Stomach smooth muscle (tissue), 2 donors: Measurements from ENCODE around the gene COMMD1.

ENCODE experiments used
- H3K27ac ChIP-seq: one replicate; pipeline ENCODE4 v1.7.0; 2013; ENCODE audit warnings: mild to moderate bottlenecking, low read length, inconsistent platforms
- H3K27me3 ChIP-seq, 2 donors: one replicate each; pipeline ENCODE4 v1.7.0; 2013; ENCODE audit warnings: low read length in 2 of 2; ENCODE audit not compliant: insufficient read depth in 2 of 2, control insufficient read depth in 1 of 2
- H3K36me3 ChIP-seq, 2 donors: one replicate each; pipeline ENCODE4 v1.7.0; 2013; ENCODE audit warnings: low read length in 2 of 2; ENCODE audit not compliant: control insufficient read depth in 2 of 2, insufficient read depth in 2 of 2
- H3K4me1 ChIP-seq: one replicate; pipeline ENCODE4 v1.7.0; 2013; ENCODE audit warnings: low read length; ENCODE audit not compliant: control insufficient read depth, insufficient read depth
- H3K4me3 ChIP-seq, 2 donors: one replicate each; pipeline ENCODE4 v1.7.0; 2013; ENCODE audit warnings: low read length in 2 of 2
- H3K9ac ChIP-seq, 2 donors: one replicate each; pipeline ENCODE4 v1.7.0; 2013; ENCODE audit warnings: low read length in 2 of 2, mild to moderate bottlenecking in 1 of 2
- H3K9me3 ChIP-seq, 2 donors: one replicate each; pipeline ENCODE4 v1.7.0; 2013; ENCODE audit warnings: low read length in 2 of 2; ENCODE audit not compliant: control insufficient read depth in 2 of 2
- donor health status: healthy.
- donor health status: Pancreatic carcinoma.

Gene COMMD1

DNA sequence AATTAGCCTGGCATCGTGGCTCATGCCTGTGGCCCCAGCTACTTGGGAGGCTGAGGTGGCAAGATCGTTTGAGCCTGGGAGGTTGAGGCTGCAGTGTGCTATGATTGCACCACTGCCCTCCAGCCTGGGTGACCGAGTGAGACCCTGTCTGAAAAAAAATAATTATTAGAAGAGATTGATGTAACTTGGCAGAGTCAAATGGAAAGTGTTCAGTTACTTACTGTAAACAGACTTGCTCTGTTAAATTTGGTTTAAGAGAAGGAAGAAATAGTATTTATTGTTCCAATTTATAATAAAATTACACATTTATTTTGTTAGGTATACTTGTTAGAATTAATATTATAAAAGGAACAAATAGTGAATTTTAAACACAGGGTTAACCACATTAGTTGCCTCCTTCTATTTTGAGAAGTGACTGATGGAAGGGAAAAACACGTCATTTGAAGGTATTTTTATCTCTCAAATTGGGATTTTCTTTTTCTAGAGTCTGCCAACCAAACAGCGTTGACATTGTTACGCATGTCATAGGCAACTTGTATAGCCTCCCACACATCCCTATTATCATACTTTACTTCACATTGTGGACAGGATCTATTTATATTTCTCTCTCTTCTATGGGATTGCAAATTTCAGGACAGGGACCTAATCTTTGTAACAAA lies 171.6 kb downstream of the COMMD1 start:
- Histone ChIP-seq H3K27me3 (no peaks in the 10 kb centered on the region), H3K4me1 (peaks cover 2% of the 10 kb centered on the region), H3K9ac (no peak overlapping the region), H3K4me3 (no peak overlapping the region), H3K9me3 (no peaks in the 10 kb centered on the region), H3K27ac (no peak overlapping the region), H3K36me3 (no peaks in the 10 kb centered on the region)

- Histone ChIP-seq H3K9me3 (no peaks in the 10 kb centered on the region), H3K36me3 (no peaks in the 10 kb centered on the region), H3K4me1 (no peaks in the 10 kb centered on the region), H3K27me3 (no peaks in the 10 kb centered on the region), H3K4me3 (no peak overlapping the region), H3K9ac (no peak overlapping the region), H3K27ac (no peak overlapping the region)
Observed at GRCh38 chr2:62084801-62085200, 179.3 kb downstream of the COMMD1 start.

DNA sequence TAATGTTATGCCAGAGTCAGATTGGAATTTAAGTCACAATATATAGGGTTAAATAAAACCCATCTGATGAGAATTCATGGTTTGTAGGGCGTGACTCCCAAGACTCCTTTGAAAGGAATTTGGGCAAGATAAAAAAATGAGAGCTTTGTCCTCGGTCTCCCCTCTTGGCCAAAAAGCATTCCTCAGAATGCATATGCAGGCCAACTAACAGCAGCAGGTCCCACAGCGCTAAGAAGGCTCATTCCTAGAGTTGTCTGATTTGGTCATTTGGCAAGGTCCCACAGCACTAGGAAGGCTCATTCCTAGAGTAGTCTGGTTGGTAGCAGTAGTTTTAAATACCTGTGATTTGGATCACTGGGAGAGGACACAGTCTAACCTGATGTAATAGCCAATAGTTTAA lies 184.2 kb downstream of the COMMD1 start:
- Histone ChIP-seq H3K9ac (no peak overlapping the region), H3K9me3 (no peaks in the 10 kb centered on the region), H3K4me3 (no peak overlapping the region), H3K27me3 (no peaks in the 10 kb centered on the region), H3K27ac (no peak overlapping the region), H3K4me1 (no peaks in the 10 kb centered on the region), H3K36me3 (no peaks in the 10 kb centered on the region)

- H3K27ac ChIP-seq = no peak overlapping the region
- no peak overlapping the region for H3K4me3 ChIP-seq
- H3K9me3 ChIP-seq = no peaks in the 10 kb centered on the region
- H3K27me3 ChIP-seq = no peaks in the 10 kb centered on the region
- no peaks in the 10 kb centered on the region for H3K4me1 ChIP-seq
- no peak overlapping the region for H3K9ac ChIP-seq
- no peaks in the 10 kb centered on the region for H3K36me3 ChIP-seq
Observed at GRCh38 chr2:62091471-62091870, 186.0 kb downstream of the COMMD1 start.

- no peaks in the 10 kb centered on the region for H3K27me3 ChIP-seq
- peaks cover 0 to 2% of the 10 kb centered on the region in 2 donors for H3K36me3 ChIP-seq
- no peak overlapping the region for H3K4me3 ChIP-seq
- H3K9me3 ChIP-seq = no peaks in the 10 kb centered on the region
- no peaks in the 10 kb centered on the region for H3K4me1 ChIP-seq
- no peak overlapping the region for H3K27ac ChIP-seq
- no peak overlapping the region for H3K9ac ChIP-seq
Observed at GRCh38 chr2:62099050-62099449, 193.6 kb downstream of the COMMD1 start.

DNA sequence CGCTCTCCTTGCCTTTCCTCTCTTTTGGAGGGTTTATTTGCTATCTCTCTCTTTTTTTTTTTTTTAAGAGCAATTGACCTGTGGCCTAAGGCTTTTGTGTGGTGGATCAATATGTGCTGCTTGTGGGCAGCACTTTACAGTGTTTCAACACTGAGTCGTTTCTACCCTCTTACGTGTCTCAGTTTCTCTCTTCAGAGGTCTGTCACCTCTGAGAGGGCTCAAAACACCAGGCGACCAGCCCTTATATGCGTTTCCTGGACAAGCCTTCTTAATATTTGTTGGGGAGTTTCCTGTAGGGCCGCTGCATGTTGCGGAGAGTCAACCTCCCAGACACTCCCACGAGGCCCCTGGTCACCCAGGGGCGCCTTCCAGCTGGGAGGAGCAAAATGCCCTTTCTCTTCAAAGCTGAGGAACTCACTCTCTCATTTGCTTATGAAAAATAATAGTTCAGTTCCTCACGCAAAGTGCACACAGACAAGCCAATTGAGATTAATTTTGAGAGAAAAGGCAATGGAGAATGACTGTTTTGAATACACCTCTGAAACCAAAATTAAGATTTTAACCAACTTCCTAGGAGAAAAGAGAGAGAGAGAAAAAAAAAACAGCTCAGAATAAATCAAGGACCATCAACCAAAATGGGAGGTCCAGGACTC lies 194.2 kb downstream of the COMMD1 start:
- H3K27me3 ChIP-seq = no peaks in the 10 kb centered on the region
- H3K9me3 ChIP-seq = no peaks in the 10 kb centered on the region
- H3K9ac ChIP-seq = no peak overlapping the region
- H3K4me1 ChIP-seq = no peaks in the 10 kb centered on the region
- no peak overlapping the region for H3K27ac ChIP-seq
- H3K36me3 ChIP-seq = peaks cover 0 to 2% of the 10 kb centered on the region in 2 donors
- no peak overlapping the region for H3K4me3 ChIP-seq

DNA sequence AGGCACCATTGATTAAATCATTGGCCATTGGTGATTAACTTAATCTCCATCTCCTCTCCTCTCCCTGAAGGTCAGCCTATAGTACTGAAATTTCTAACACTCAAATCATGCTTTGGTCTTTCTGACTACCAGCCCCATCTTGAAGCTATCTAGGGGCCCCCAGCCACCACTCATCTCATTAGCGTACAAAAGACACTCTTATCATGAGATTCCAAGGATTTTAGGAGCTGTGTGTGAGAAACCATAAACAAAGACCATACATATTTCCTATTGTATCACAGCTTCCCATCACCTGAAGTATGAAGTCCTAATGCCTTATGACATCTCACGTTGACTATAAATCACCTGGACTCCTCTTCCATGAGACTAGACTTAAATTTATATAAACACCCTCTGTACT lies 196.4 kb downstream of the COMMD1 start:
- Histone ChIP-seq H3K27me3 (no peaks in the 10 kb centered on the region), H3K27ac (no peak overlapping the region), H3K4me1 (no peaks in the 10 kb centered on the region), H3K36me3 (peaks cover 0 to 2% of the 10 kb centered on the region in 2 donors), H3K9me3 (no peaks in the 10 kb centered on the region), H3K4me3 (no peak overlapping the region), H3K9ac (no peak overlapping the region)

- Histone ChIP-seq H3K36me3 (peaks cover 0 to 2% of the 10 kb centered on the region in 2 donors), H3K4me1 (no peaks in the 10 kb centered on the region)
Observed at GRCh38 chr2:62102402-62102920, 197.0 kb downstream of the COMMD1 start.

DNA sequence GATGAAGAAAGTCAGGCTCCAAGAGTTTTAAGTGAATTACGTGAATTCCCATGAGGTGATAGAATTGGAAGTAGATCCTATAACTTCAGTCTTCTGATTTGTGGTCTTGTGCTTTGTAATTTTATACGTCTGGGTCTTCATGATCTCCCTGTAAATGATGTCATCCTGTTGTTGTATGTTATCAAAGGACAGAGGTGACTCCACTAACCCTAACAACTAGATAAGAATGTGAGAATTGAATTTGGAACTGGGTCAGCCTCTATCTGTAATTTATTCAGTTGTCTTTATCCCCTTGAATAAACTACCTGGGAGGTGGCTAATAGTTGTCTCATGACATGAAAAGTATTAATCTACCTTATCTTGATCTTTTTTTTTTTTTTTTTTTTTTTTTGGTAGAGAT lies 204.1 kb downstream of the COMMD1 start:
- H3K9me3 ChIP-seq = no peaks in the 10 kb centered on the region
- H3K4me1 ChIP-seq = peaks cover 4% of the 10 kb centered on the region
- H3K36me3 ChIP-seq = no peaks in the 10 kb centered on the region
- no peaks in the 10 kb centered on the region for H3K27me3 ChIP-seq
- no peak overlapping the region for H3K4me3 ChIP-seq
- H3K9ac ChIP-seq = no peak overlapping the region
- H3K27ac ChIP-seq = no peak overlapping the region

More at GRCh38 chr2:62102402-62102920, 197.0 kb downstream of the COMMD1 start:
- Histone ChIP-seq H3K27me3 (no peaks in the 10 kb centered on the region), H3K9ac (no peak overlapping the region), H3K4me3 (no peak overlapping the region), H3K9me3 (no peaks in the 10 kb centered on the region), H3K27ac (no peak overlapping the region)

DNA sequence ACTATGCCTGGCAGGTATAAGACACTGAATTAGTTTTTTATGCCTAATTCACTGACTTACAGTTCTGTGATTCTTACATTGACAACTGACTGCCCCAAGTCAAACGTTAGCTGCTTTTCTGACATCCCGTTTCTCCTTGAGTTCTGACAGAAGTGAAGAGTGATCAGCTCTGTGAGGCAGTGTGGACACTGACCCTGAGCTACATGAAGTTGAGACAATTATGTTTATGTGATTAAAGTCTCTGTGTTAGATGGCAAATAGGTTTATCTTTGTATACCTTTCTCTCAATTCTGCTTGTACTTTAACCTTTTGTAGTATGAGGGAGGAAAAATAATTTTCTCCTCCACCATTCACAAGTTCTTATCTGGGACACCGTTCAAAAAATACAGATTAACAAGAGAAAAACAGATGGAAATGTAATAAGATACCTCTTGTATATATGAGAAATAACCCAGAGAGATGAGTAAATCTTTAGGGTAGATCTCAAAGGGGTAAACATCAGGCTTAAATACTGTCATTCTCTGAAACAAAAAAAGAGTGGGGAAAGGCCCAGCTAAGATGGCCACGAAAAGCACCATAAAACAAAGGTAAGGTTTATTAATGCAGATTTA lies 205.0 kb downstream of the COMMD1 start:
- Histone ChIP-seq H3K27ac (no peak overlapping the region), H3K4me1 (peaks cover 5% of the 10 kb centered on the region), H3K27me3 (no peaks in the 10 kb centered on the region), H3K4me3 (no peak overlapping the region), H3K9ac (no peak overlapping the region), H3K36me3 (no peaks in the 10 kb centered on the region), H3K9me3 (no peaks in the 10 kb centered on the region)

DNA sequence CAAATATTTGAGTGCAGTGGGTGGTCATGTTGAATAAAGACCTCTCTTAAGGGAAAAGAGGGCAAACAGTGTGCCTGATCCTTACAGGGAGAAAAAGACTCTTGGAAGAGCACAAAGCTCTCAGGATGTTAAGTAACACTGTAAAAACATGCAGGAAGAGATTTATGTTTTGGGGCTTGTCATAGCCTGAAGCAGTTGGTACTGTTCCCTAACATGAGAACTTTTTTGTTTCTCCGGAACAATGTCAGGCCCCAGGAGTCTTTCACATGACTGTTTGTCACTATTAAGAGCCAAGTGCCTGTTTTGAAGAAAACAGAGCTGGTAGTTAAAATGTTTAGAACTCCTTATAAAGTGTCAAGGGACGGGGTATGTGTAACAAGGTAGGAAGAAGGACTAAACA lies 206.7 kb downstream of the COMMD1 start:
- H3K27ac ChIP-seq = no peak overlapping the region
- H3K36me3 ChIP-seq = no peaks in the 10 kb centered on the region
- H3K27me3 ChIP-seq = no peaks in the 10 kb centered on the region
- H3K4me1 ChIP-seq = peaks cover 5% of the 10 kb centered on the region
- H3K4me3 ChIP-seq = no peak overlapping the region
- H3K9me3 ChIP-seq = no peaks in the 10 kb centered on the region
- H3K9ac ChIP-seq = no peak overlapping the region
